ENCODE measurements around the gene CBLB. TPM values are rescaled to one million over a fixed set of nuclear protein-coding genes. Genes with fewer than 3 reads are reported as not detected.

Gene CBLB
- total and polyA plus RNA-seq, 10 donors: 13.8 to 138 (median 67.5) TPM

- DNase-seq: no peak
- Histone ChIP-seq H3K27me3 (replicated peaks in 1 of 7) (no peaks in the 10 kb centered on the region), H3K27ac (no peak overlapping the region), H3K4me1 (no peaks in the 10 kb centered on the region), H3K36me3 (peaks cover 0 to 97% (median 33%) of the 10 kb centered on the region in 6 donors), H3K9me3 (no peaks in the 10 kb centered on the region), H3K4me3 (no peak overlapping the region)
- no peak for TF ChIP-seq POLR2A (IDR thresholded peaks at IDR 0.05)
- TF ChIP-seq CTCF (IDR thresholded peaks at IDR 0.05 in 8 of 11, conservative IDR thresholded peaks at IDR 0.05 in 3 of 11): no peak
- TF ChIP-seq POLR2AphosphoS5 (IDR thresholded peaks at IDR 0.05): no peak
- intact Hi-C loops (cut with DNase I; ENCODE audit: low total_unique reads): no loop called here
- 93 to 98% (median 96%) methylated on average over 5 of the region's 5 CpGs for WGBS, 5 donors
Measured at GRCh38 chr3:105672996-105673395, 195.8 kb downstream of the CBLB start.

- no peaks in the 10 kb centered on the region for H3K4me1 ChIP-seq
- H3K27ac ChIP-seq: no peak overlapping the region
- no peaks in the 10 kb centered on the region for H3K27me3 ChIP-seq (replicated peaks in 1 of 7)
- no peak overlapping the region for H3K4me3 ChIP-seq
- TF ChIP-seq POLR2AphosphoS5 (IDR thresholded peaks at IDR 0.05) (no peak), POLR2A (IDR thresholded peaks at IDR 0.05) (no peak), CTCF (IDR thresholded peaks at IDR 0.05 in 8 of 11, conservative IDR thresholded peaks at IDR 0.05 in 3 of 11) (no peak)
- peaks cover 0 to 94% (median 33%) of the 10 kb centered on the region in 6 donors for H3K36me3 ChIP-seq
- no peaks in the 10 kb centered on the region for H3K9me3 ChIP-seq
- DNase-seq: no peak
- intact Hi-C loops (cut with DNase I; ENCODE audit: low total_unique reads): no loop called here
Measured at GRCh38 chr3:105662306-105662705, 206.5 kb downstream of the CBLB start.

- no peak for DNase-seq
- Histone ChIP-seq H3K4me3 (no peak overlapping the region), H3K9me3 (no peaks in the 10 kb centered on the region), H3K27ac (no peak overlapping the region), H3K36me3 (peaks cover 0 to 93% (median 29%) of the 10 kb centered on the region in 6 donors), H3K4me1 (no peaks in the 10 kb centered on the region), H3K27me3 (replicated peaks in 1 of 7) (no peaks in the 10 kb centered on the region)
- WGBS, 5 donors: 96 to 99% (median 97%) methylated on average over 3 of the region's 3 CpGs
- TF ChIP-seq CTCF (IDR thresholded peaks at IDR 0.05 in 8 of 11, conservative IDR thresholded peaks at IDR 0.05 in 3 of 11) (no peak), POLR2A (IDR thresholded peaks at IDR 0.05) (no peak), POLR2AphosphoS5 (IDR thresholded peaks at IDR 0.05) (no peak)
- intact Hi-C loops (cut with DNase I; ENCODE audit: low total_unique reads): no loop called here
Measured at GRCh38 chr3:105661461-105661860, 207.4 kb downstream of the CBLB start.

- no peak for TF ChIP-seq CTCF (IDR thresholded peaks at IDR 0.05 in 8 of 11, conservative IDR thresholded peaks at IDR 0.05 in 3 of 11)
- no peak for TF ChIP-seq POLR2A (IDR thresholded peaks at IDR 0.05)
- TF ChIP-seq POLR2AphosphoS5 (IDR thresholded peaks at IDR 0.05): peak in 1 of 3 donors; percentile 13
- no peak overlapping the region for H3K27ac ChIP-seq
- no peak overlapping the region for H3K4me3 ChIP-seq
- H3K9me3 ChIP-seq: no peaks in the 10 kb centered on the region
- peaks cover 0 to 58% (median 27%) of the 10 kb centered on the region in 6 donors for H3K36me3 ChIP-seq
- intact Hi-C loops (cut with DNase I; ENCODE audit: low total_unique reads): no loop called here
- H3K4me1 ChIP-seq: no peaks in the 10 kb centered on the region
- no peaks in the 10 kb centered on the region for H3K27me3 ChIP-seq (replicated peaks in 1 of 7)
- DNase-seq: no peak
- 88 to 92% (median 90%) methylated on average over 1 of the region's 1 CpG for WGBS, 5 donors
Measured at GRCh38 chr3:105656651-105657504, 211.9 kb downstream of the CBLB start.
